ENCODE data around the gene RTL10. TPM values are rescaled to one million over a fixed set of nuclear protein-coding genes. Genes with fewer than 3 reads are reported as not detected.

Gene RTL10
- total RNA-seq, 1 experiment from 2014 or later = 24.4 TPM

GRCh38 chr22:19840059-19840458 is 14.6 kb downstream of the RTL10 start:
- Histone ChIP-seq H3K4me1 (ENCODE audit: insufficient read depth, low read length) (no peaks in the 10 kb centered on the region), H3K27me3 (ENCODE audit: insufficient read depth, low read length) (no peaks in the 10 kb centered on the region), H4K91ac (ENCODE audit: insufficient read length, low read depth, low read length) (no peak overlapping the region), H3T11ph (ENCODE audit: low read length) (no peak overlapping the region), H3K79me1 (ENCODE audit: insufficient read depth, low read depth, low read length, poor library complexity, severe bottlenecking) (no peaks in the 10 kb centered on the region), H2AK5ac (ENCODE audit: insufficient read length, low read length) (no peak overlapping the region), H2BK5ac (ENCODE audit: insufficient read length, low read length) (no peak overlapping the region), H2BK120ac (ENCODE audit: low read depth, low read length, poor library complexity, severe bottlenecking) (no peak overlapping the region), H3K23me2 (ENCODE audit: insufficient read length, low read depth, low read length, poor library complexity, severe bottlenecking) (no peaks in the 10 kb centered on the region), H3K14ac (ENCODE audit: insufficient read depth, low read length) (no peak overlapping the region), H3K79me2 (ENCODE audit: insufficient read depth, low read length) (no peaks in the 10 kb centered on the region), H3K27ac (ENCODE audit: insufficient read length, low read depth, low read length) (no peak overlapping the region), H3K18ac (ENCODE audit: insufficient read length, low read depth, low read length) (no peak overlapping the region), H2AFZ (ENCODE audit: low read length) (no peak overlapping the region), H4K20me1 (ENCODE audit: control insufficient read depth, insufficient read depth, insufficient read length) (no peaks in the 10 kb centered on the region), H3K9me3 (ENCODE audit: control insufficient read depth, low read depth, low read length) (no peaks in the 10 kb centered on the region), H4K5ac (ENCODE audit: insufficient read length, low read depth, low read length) (no peak overlapping the region), H2BK15ac (ENCODE audit: low read depth, low read length) (no peak overlapping the region), H2BK20ac (ENCODE audit: low read depth, low read length, poor library complexity, severe bottlenecking) (no peak overlapping the region), H2BK12ac (ENCODE audit: insufficient read length, low read depth, low read length) (no peak overlapping the region), H3K9ac (ENCODE audit: extremely low read depth, insufficient read length, low read length) (no peak overlapping the region), H3K4me2 (ENCODE audit: insufficient read depth, insufficient read length, low read length) (no peak overlapping the region), H4K8ac (replicated peaks; ENCODE audit: insufficient read length, low read depth, low read length) (no peak overlapping the region), H3K4ac (ENCODE audit: low read depth, low read length) (no peak overlapping the region), H3K56ac (ENCODE audit: insufficient read length, low read depth, low read length) (no peak overlapping the region), H3K23ac (ENCODE audit: insufficient read length, low read depth, low read length) (no peak overlapping the region)
- no peaks in the 10 kb centered on the region for H3K9me3 Mint-ChIP-seq
- H3K36me3 Mint-ChIP-seq (ENCODE audit: insufficient read depth in 1 of 3, low read depth in 3 of 3) = peaks cover 0 to 2% (median 0%) of the 10 kb centered on the region in 3 experiments; a peak in 1 of 7 replicates
- no peak for DNase-seq
- peaks cover 2 to 3% of the 10 kb centered on the region in 2 experiments; a peak in 3 of 4 replicates for H3K4me1 Mint-ChIP-seq
- WGBS (ENCODE audit: extremely low coverage, insufficient read length, low lambda C conversion rate) = no CpG with 5 or more reads among the region's 4 CpGs
- H3K4me3 Mint-ChIP-seq = no peak overlapping the region
- no peaks in the 10 kb centered on the region for H3K27me3 Mint-ChIP-seq (ENCODE audit: low read depth)
- no peak overlapping the region for H3K27ac Mint-ChIP-seq
- TF ChIP-seq CTCF (conservative IDR thresholded peaks at IDR 0.05) = no peak

Data from H9 (cell line).